ENCODE results near the gene POU3F1.

The POU3F1 gene

DNA sequence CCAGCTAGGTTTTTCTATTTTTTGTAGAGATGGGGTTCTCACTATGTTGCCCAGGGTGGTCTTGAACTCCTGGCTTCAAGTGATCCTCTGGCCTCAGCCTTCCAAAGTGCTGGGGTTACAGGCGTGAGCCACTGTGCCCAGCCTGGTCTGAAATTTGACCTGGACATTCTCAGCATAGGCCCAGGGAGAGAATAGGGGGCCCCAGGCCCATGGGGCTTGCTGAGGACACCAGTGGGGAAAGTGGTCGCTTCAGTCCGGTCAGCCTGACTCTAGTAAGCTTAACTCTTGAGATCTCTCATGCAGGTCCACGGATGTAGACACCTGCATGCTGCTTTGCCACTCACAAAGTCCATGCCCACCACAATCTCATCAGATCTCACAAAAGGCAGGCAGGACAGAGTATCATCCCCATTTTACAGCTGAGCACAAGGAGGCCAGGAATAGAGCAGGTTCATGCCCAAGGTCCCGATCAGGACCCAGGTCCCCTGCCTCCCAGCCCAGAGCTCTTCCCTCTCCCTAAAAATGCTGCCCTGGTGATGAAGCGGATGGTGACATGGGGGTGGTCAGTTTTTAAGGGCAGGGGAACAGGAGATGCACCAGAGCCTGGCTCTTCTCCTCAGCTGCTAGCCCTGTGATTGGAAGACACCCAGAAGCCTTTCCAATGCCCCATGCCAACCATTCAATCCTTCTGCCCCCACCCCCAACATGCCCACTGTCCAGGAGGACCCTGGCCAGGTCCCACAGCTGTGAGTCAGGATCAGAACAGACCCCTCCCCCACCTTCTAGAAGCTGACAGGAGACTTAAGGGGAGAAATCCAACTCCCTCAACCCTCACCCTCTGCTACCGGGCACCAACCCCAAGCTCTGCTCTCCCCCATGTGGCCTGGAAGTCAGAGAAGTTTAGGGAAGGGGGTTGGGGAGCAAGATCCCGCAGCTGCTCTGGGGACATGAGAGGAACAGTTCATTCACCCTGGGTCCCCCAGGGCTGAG is 43.0 kb downstream of the POU3F1 start:
- no peak for DNase-seq

DNA sequence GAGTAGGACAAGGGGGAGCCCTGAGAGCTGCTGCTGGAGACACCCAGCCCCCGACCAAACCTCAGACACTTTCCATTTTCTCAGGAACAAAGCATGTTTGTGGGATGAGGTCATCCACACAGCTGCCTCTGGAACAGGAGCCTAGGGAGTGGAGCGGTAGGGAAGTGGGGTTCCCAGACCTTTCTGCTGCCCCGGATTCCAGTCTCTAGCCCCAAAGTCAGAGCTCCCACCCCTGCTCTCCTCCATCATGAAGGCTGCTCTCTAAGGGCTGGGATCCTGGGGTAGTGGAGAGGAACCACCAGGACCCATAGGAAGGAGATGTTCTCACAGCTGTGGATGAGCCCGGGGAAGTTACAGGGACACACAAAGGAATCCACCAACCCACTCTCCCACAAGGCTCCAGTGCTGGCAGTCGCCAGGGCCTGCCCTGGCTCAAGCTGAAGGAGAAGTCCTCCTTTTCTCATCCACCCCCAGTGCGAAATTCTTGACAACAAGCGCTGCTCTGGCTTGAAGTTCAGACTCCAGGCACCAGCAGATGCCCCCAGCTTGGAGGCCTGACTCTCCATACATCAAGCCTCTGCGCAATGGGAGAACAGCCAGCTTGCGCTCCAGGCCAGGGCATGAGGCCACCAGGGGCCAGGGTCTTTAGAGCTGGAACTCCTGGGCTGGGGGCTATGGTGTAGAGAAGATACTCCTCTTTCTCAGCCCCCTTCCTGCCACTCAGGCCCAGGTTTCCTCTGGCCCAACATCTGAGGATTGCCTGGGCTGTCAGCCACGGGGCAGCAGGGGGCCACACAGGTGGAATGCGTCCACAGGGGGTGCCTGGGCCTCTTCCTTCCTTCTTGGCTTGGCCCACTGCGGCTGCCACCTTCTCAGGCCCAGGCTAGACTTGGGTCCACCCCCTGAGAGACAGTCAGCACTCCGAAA is 45.8 kb downstream of the POU3F1 start:
- DNase-seq, result no peak

DNA sequence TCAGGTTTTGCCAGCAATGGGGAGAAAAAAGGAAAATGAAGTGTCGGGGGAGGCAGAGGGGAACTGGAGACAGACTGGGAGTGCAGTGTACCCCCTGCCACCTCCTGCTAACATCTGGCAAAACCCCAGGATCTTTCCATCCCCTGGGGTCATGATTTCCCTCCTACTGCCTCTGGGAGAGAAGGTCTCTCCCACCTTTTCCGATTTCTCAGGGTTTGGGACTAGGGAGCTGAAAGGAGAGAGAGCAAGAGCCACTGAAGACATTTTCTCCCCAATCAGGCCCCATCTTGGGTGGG is 46.4 kb downstream of the POU3F1 start:
- no peak for DNase-seq

DNA sequence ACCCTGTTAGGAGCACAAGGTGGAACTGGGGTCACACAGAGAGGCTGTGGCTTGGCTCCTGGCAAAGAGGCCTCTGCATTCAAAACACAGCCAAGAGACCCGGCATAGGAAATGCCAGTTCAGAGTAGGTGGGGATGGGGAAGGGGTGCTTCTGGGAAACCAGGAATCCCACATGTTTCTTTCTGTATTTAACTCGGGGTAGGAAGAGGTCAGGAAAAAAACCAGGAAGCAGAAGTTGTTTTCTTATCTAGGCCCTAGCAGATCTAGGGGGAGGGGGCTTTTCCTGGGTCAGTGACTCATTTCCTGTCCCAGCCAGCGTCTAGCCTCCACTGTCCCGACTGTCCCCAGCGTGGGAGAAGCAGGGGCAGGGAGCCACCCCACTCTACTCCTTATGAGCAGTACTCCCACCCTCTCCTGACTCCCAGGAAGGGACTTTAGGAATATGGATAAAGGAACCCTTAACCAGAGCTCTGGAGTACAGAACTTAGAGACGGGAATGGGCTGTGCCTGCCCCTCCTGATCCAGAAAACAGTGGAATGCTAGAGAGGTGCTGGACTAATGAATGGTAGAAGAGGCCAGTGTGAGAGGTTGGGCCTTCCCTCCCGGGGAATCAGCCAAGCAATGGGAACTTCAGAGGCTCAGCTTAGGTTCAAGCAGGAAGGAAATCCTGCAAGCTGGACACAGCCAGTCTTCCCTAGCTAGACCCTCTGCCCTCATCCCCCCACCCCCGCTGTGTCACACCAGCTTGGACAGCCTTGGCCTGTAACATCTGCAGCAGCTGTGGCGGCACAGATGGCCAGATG is 47.0 kb downstream of the POU3F1 start:
- no peak for DNase-seq

DNA sequence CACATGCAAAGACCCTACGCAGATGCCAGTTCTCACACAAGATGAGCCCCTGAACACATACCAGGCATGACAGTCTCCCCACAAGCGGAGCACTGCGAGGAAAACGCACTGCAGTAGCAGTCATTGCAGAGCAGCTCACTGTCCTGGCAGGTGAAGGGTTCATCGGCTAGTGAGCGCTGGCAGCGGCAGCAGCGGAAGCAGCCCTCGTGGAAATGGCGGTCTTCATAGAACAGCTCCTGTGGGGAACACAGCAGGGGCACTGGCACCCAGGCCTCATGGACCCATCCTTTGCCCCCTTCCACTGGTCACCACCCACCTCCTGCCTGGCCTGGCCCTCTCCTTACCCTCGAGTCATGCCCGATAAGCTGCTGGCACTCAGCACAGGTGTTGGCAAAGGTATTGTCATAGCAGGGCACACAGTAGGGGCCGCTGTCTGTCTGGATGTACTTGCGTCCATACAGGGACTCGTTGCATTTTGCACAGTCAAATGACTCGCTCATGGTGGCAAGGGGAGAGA is 47.6 kb downstream of the POU3F1 start:
- DNase-seq, result no peak

DNA sequence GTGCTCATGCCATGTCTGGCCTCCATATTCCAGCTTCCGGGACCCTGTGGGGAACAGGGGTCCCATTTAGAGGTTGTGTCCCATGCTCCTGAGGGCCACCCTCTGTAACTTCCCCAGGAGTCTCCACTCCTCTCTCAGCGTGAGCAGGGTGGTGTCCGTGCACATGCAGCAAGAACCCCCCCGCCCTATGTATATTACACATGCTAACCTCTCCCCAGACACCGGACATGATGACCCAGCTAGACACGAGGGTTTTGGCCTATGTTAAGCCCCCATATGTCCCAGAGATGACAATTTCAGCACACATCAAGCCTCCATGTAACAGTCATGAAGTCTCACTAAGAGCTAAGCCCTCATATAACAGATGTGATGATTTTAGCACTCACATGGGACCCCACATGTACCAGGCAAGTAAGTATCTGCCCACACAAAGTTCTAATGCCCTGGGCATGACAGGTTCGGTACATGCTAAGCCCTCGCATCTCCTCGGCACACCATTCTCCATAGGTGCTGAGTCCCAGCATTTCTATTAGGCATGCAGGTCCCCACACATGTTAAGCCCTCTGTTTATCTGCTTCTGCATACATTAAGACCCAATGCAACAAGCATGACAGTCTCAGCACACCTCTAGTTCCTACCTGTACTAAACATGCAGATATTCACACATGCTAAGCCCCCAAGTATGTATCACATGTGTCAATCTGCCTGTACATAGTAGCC is 48.3 kb downstream of the POU3F1 start:
- no peak for DNase-seq

DNA sequence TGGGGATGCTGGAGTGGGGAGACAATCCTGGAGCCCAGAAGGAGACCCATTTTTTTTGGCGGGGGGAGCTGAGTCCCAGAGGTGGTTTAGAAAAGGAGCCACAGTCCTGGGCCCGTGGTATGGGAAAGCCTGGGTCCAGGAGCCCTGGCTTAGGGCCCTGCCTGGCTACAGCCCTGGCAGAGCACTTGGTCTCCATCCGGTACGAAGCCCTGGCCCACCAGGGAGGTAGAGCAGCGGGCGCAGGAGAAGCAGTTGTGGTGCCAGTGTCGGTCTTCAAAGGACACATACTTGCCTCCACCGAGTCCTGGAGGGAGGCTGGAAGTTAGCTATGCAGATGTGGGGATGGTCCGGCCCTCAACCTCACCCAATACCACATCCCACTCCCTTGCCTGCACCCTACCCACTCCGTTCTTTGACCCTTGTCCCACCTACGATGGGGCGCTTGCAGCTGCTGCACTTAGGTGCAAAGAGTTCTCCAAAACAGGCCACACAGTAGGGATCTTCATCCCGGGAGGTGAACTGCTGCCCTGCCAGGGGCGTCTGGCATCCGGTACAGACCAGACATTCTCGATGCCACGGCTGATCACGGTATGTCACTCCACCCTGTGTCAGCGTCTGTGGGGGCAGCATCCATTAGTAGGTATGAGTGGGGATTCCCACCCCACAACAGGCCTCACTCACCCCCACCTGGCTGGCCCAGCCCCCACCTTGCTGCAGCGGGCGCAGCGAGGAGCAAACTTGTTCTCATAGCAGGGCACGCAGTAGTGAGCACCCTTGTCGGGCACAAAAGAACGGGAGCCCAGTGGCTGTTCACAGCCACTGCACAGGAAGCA is 49.1 kb downstream of the POU3F1 start:
- no peak for DNase-seq

DNA sequence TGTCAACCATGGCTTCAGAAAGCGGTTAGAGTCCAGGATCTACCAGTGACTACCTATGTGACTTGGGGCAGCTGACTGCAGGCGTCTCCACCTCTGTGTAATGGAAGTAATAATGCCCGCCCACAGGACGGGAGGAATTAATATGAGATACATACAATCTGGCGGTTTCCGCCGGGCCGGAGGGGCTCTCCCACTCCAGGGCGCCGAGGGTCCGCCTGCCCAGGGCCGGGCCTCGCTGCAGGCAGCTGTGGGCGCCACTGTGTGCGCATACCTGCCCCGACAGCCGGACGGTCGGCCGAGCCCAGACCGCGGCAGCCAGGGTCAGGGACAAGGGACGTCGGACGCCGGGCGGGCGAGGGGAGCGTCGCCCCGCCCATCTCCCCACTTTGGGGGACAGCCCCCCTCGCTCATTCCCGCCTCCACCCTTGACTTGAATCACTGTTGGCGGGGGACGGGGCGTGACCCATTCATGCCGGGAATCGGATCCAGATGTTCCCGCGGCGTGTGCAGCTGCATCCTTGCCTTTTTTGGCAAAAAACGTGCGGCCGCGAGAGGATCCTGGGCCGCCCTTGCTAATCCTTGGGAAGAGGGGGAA is 50.7 kb downstream of the POU3F1 start:
- DNase-seq, result peak in 1 of 2 experiments; percentile 43

DNA sequence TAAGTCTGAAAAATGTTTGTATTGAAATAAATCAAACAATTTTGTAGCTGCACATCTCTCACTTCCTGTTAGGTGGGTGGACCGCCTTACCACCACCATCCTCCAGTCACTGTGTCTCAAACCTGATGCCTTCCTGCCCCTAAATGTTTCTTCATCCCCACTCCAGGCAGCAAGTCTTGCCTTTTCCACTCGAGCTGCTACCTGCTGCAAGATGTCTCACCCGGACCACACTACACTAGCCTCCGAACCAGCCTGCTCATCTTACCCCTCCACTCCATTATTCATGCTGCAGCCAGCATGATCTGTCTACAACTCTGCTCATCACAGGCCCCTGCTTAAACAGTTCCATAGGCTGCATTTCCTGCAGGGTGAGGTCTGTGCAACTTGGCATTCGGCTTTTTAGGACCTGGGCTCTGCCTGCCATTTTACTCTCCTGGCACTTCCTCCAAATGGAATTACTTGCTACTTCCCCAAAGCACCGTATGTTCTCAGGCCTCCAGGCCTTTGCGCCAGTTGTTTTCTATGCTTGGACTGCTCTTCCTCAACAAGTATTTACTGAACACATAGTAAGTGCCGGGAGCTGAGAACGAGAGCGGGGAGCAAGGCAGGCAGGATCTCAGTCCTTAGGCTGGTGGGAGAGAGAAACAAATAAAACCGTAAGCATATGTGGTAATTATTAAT is 51.6 kb downstream of the POU3F1 start:
- DNase-seq, result no peak
